Cerebellar nuclear complex (tissue), 1 donor: ENCODE data around the gene FLCN.
"Not testable (repeated sequence)": the region's sequence is repeated elsewhere in the genome, so short reads cannot be mapped to it uniquely, and the experiment has no call there.

Experiments used
- DNase-seq, 2 experiments: peaks; one replicate each; lab custom pipeline; 2025; lab: John Stamatoyannopoulos, UW

FLCN gene

GRCh38 chr17:17184985-17185757 lies 51.8 kb downstream of the FLCN start:
- not testable (repeated sequence) for DNase-seq

- DNase-seq, result no peak
Observed at GRCh38 chr17:17183744-17184143, 53.2 kb downstream of the FLCN start.

GRCh38 chr17:17182598-17183136 lies 54.3 kb downstream of the FLCN start:
- DNase-seq, result no peak

GRCh38 chr17:17181666-17182597 lies 55.0 kb downstream of the FLCN start:
- DNase-seq, result no peak

GRCh38 chr17:17180741-17181525 lies 56.0 kb downstream of the FLCN start:
- DNase-seq, result no peak

- peak; percentile 65 to 83 for DNase-seq
Observed at GRCh38 chr17:17180141-17180603, 56.8 kb downstream of the FLCN start.

GRCh38 chr17:17179371-17179827 lies 57.6 kb downstream of the FLCN start:
- DNase-seq, result no peak

- DNase-seq, result no peak
Observed at GRCh38 chr17:17177176-17177575, 59.8 kb downstream of the FLCN start.

- DNase-seq, result no peak
Observed at GRCh38 chr17:17176341-17176740, 60.6 kb downstream of the FLCN start.

GRCh38 chr17:17175917-17176316 lies 61.1 kb downstream of the FLCN start:
- DNase-seq, result no peak

GRCh38 chr17:17175340-17175739 lies 61.6 kb downstream of the FLCN start:
- DNase-seq, result no peak

GRCh38 chr17:17173921-17174320 lies 63.0 kb downstream of the FLCN start:
- DNase-seq, result no peak

GRCh38 chr17:17172990-17173389 lies 64.0 kb downstream of the FLCN start:
- no peak for DNase-seq

GRCh38 chr17:17172001-17172939 lies 64.7 kb downstream of the FLCN start:
- DNase-seq, result no peak

GRCh38 chr17:17171186-17171585 lies 65.8 kb downstream of the FLCN start:
- no peak for DNase-seq

- no peak for DNase-seq
Observed at GRCh38 chr17:17170346-17170985, 66.5 kb downstream of the FLCN start.

- DNase-seq, result no peak
Observed at GRCh38 chr17:17169396-17169795, 67.6 kb downstream of the FLCN start.

GRCh38 chr17:17168401-17168800 lies 68.6 kb downstream of the FLCN start:
- no peak for DNase-seq

- DNase-seq, result no peak
Observed at GRCh38 chr17:17167986-17168385, 69.0 kb downstream of the FLCN start.

- DNase-seq, result no peak
Observed at GRCh38 chr17:17167356-17167755, 69.6 kb downstream of the FLCN start.
